Psoas muscle (tissue), 8 donors: ENCODE measurements around the gene PREX1. TPM values are rescaled to one million over a fixed set of nuclear protein-coding genes. Genes with fewer than 3 reads are reported as not detected.
"Not testable (repeated sequence)": the region's sequence is repeated elsewhere in the genome, so short reads cannot be mapped to it uniquely, and the experiment has no call there.

Experiments used
- ATAC-seq, 4 donors: fragments of 200-7000 bp; cut with Tn5 transposase; one replicate each; pipeline ENCODE4 v1.9.1; 2020; ENCODE audit warnings: moderate library complexity in 3 of 4, mild to moderate bottlenecking in 2 of 4
- DNase-seq, 2 donors: peaks; one replicate each; pipeline ENCODE4 v3.0.0-alpha.2; 2020
- H3K27ac ChIP-seq: fragments of 200-600 bp; one replicate; pipeline ENCODE4 v1.8.0; 2022
- H3K27me3 ChIP-seq, 3 donors: fragments of 200-600 bp in 1 of 3; one replicate each; pipeline versions ENCODE4 v1.6.1 to v1.8.0; 2013 to 2022; ENCODE audit warnings: low read length in 2 of 3, mild to moderate bottlenecking in 2 of 3, moderate library complexity in 1 of 3; ENCODE audit not compliant: insufficient read depth in 3 of 3
- H3K36me3 ChIP-seq, 2 donors: fragments of 200-600 bp in 1 of 2; one replicate each; pipeline versions ENCODE4 v1.6.1 to v1.8.0; 2013 to 2022; ENCODE audit warnings: low read depth in 1 of 2, mild to moderate bottlenecking in 1 of 2, moderate library complexity in 1 of 2; ENCODE audit not compliant: insufficient read depth in 1 of 2
- H3K4me1 ChIP-seq: fragments of 200-600 bp; one replicate; pipeline ENCODE4 v1.8.0; 2022
- H3K4me3 ChIP-seq: fragments of 200-600 bp; one replicate; pipeline ENCODE4 v1.8.0; 2022; ENCODE audit warnings: mild to moderate bottlenecking
- H3K9me3 ChIP-seq: fragments of 200-600 bp; one replicate; pipeline ENCODE4 v1.8.0; 2022
- WGBS, 3 donors: extraction: QIAGEN DNeasy Blood & Tissue Kit; methylation state at CpG; one replicate each; pipeline versions ENCODE4 v1.1.6 to v1.1.7; 2013; 5-methylcytosine and 5-hydroxymethylcytosine counted together
- intact Hi-C, 2 donors: fragments of 100-400 bp; cut with DNase I; formaldehyde crosslinking; loops; one replicate each; pipeline versions ENCODE4 v1.11.0 to v1.14.2; 2022
- polyA plus RNA-seq, 3 donors: library from polyadenylated mRNA; stranded (reverse); fragments of 200-250 nt; gene quantifications; one replicate each; pipeline ENCODE4 v1.2.3, GENCODE V29; 2013
- total RNA-seq, 4 donors: library from RNA; stranded (reverse); fragmentation: NEBNext Ultra II Directional in 2 of 4; extraction: Animal tissue kit (Norgen Biotek cat#: 25700) in 2 of 4; gene quantifications; one replicate each; pipeline versions ENCODE4 v1.2.1 to v1.2.4, GENCODE V29; 2021 to 2023
- TF ChIP-seq, protein P1 (sequence below): fragments of 200-600 bp; IDR thresholded peaks from one replicate; pipeline ENCODE4 v1.8.0; 2022; ENCODE audit warnings: antibody characterized with exemption
- donor health status: healthy with polysubstance abuse.
- donor health status: DM: no; HTN: no; CAD: no; lungs with moderate emphysema.
- donor health status: Bipolar disorder and iron deficiency.
- donor health status: healthy.
- donor health status: DM: yes; HTN: yes; CAD: no.
- donor health status: DM: no; HTN: no; CAD: no.
- donor health status: DM: no; HTN: no; CAD: no.
- donor health status: DM: yes; HTN: yes; CAD: no.

PREX1 gene
- total and polyA plus RNA-seq, 7 donors: 2.5 to 8.3 (median 5.3) TPM

DNA sequence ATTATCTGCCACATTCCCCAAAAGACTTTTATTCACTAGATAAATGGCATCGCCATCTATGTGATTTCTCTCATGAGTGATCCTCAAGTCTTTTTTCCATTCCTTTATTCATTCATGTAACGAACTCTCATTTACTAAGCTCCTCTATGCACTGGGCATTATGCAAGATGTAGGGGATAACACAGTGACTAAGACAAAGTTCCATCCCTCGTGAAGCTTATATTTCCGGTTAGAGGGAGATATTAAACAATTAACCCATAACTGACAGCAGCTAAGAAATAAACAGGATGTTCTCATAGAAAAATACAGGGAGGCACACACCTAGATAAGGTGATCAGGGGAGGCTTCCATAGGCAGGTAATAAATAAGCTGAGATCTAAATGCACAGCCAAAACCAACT, 17.2 kb upstream of the PREX1 start:
- no peak for DNase-seq
- no peaks in the 10 kb centered on the region for H3K36me3 ChIP-seq
- no peaks in the 10 kb centered on the region for H3K9me3 ChIP-seq
- WGBS, 3 donors: 64 to 76% (median 67%) methylated on average over 4 of the region's 4 CpGs
- intact Hi-C loops: no loop called here
- ATAC-seq: no peak
- H3K4me1 ChIP-seq: no peaks in the 10 kb centered on the region
- no peaks in the 10 kb centered on the region for H3K27me3 ChIP-seq
- H3K27ac ChIP-seq: no peak overlapping the region
- TF ChIP-seq, protein P1, sequence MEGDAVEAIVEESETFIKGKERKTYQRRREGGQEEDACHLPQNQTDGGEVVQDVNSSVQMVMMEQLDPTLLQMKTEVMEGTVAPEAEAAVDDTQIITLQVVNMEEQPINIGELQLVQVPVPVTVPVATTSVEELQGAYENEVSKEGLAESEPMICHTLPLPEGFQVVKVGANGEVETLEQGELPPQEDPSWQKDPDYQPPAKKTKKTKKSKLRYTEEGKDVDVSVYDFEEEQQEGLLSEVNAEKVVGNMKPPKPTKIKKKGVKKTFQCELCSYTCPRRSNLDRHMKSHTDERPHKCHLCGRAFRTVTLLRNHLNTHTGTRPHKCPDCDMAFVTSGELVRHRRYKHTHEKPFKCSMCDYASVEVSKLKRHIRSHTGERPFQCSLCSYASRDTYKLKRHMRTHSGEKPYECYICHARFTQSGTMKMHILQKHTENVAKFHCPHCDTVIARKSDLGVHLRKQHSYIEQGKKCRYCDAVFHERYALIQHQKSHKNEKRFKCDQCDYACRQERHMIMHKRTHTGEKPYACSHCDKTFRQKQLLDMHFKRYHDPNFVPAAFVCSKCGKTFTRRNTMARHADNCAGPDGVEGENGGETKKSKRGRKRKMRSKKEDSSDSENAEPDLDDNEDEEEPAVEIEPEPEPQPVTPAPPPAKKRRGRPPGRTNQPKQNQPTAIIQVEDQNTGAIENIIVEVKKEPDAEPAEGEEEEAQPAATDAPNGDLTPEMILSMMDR: no peak
- no peak overlapping the region for H3K4me3 ChIP-seq

DNA sequence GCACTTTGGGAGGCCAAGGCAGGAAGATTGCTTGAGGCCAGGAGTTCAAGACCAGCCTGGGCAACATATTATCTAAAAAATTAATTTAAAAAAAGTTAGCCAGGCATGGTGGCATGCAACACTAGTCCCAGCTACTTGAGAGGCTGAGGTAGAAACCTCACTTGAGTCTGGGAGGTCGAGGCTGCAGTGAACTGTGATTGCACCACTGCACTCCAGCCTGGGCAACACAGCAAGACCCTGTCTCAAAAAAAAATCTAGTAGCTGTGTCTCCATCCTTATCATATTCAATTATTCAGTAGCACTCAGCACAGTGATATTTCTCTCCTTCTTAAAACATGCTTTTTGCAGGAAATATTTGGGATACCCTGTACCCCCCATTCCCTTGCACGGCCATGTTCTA, 16.1 kb upstream of the PREX1 start:
- H3K36me3 ChIP-seq, ATAC-seq, intact Hi-C loops, H3K4me1 ChIP-seq, DNase-seq, H3K9me3 ChIP-seq, H3K27ac ChIP-seq, H3K27me3 ChIP-seq, H3K4me3 ChIP-seq: not testable (repeated sequence)
- WGBS, 3 donors: 60 to 94% (median 89%) methylated on average over 2 of the region's 2 CpGs

DNA sequence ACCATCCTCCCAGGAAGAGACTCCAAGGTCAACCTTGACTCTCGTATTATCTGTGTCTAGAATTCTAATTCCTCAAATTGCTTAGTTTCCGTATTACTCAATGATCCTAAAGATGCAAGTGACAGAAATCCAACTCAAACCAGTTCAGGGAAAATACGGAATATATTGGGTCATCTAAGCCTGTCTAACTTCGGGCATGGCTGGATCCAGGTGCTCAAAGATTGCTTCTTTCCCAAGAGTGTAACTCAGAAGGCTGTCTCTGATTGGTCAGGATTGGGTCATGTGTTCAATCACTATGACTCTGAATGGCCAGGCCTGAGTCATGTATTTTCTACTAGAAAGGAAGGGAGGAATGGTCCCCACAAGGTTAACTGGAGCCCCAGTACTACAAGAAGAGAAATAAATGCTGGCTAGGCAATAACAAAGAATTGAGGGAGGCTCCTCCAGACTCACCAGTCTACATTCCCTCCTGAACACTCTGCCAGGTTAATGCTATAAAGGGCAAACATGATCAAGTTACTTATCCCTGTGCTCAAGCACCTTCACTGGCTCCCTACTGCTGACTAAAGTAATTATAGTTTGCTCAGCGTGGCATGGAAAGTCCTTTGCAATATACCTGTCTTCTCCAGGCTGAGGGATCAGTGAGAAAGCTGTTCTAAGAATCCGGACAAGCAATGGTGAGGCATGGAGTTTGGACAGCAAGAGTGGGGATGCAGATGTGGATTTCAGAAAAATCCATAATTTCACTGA, 15.4 kb upstream of the PREX1 start:
- intact Hi-C loops: no loop called here
- H3K9me3 ChIP-seq: no peaks in the 10 kb centered on the region
- no peaks in the 10 kb centered on the region for H3K4me1 ChIP-seq
- no peaks in the 10 kb centered on the region for H3K36me3 ChIP-seq
- ATAC-seq (no peak), DNase-seq (no peak)
- H3K27me3 ChIP-seq: no peaks in the 10 kb centered on the region
- 83 to 89% (median 88%) methylated on average over 6 of the region's 6 CpGs for WGBS, 3 donors
- no peak overlapping the region for H3K4me3 ChIP-seq
- TF ChIP-seq, protein P1: no peak
- H3K27ac ChIP-seq: no peak overlapping the region

DNA sequence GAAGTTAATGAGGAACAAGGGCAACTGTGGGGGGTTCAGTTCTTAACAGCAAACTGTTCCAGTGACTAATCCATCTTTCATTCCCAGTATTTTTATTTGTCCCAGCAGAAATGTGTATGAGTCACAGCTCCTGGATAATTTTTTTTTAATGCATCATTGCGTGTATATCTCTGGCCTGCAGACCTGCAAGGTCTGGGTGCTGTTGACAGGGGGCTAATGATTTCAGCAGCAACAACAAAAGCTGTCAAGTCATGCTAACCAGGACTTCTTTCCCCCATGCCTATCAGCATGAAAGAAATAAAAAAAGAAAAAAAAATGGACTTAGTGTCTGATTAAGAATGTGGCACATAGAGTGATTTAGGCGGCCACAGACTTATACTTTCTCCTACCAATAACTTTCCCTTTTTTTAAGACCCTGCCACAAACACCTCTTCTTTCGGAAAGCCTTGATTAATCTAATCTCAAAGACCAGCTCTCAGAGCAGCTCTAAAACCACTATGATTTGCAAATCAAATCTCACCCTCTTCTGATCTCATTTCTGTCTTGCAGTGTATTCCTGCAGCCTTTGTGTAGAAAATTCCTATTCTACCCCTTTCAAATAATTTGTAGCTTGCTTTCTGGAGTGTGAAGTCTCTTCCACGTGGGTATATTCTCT, 14.2 kb upstream of the PREX1 start:
- 72 to 76% (median 74%) methylated on average over 4 of the region's 4 CpGs for WGBS, 3 donors
- no peak overlapping the region for H3K4me3 ChIP-seq
- no peaks in the 10 kb centered on the region for H3K36me3 ChIP-seq
- intact Hi-C loops: no loop called here
- no peaks in the 10 kb centered on the region for H3K27me3 ChIP-seq
- no peak overlapping the region for H3K27ac ChIP-seq
- H3K9me3 ChIP-seq: no peaks in the 10 kb centered on the region
- TF ChIP-seq, protein P1: no peak
- no peaks in the 10 kb centered on the region for H3K4me1 ChIP-seq
- DNase-seq (no peak), ATAC-seq (peak in 1 of 4 donors; percentile 51)

DNA sequence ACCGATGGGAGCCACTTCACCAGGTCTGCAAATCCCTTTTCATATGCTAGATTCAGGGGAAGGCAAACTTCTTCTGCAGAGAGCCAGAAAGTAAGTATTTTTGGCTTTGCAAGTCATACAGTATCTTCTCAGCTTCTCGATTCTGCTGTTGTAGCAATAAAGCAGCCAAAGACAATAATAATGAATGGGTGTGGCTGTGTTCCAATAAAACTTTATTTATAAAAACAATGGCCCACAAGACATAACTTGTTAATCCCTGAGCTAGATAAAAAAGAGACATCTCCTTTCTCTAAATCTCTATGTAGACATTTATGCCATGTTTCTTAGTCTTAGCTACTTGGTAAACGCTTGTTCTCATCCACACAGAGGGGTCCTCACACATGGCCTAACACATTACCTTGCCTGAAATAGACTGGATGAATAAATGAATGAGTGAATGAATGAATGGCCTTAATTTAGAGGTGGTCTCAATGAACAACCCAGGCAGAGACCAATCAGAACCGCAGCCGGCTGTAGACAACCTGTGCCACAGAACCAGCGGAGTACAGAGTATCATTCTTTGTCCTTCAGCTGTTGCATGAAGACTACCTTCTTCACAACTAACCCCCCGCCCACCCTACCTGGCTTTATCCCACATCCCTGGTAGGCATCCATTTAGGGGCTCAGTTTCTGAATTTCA, 13.5 kb upstream of the PREX1 start:
- H3K27ac ChIP-seq: no peak overlapping the region
- DNase-seq (no peak), ATAC-seq (no peak)
- intact Hi-C loops: no loop called here
- TF ChIP-seq, protein P1: no peak
- no peak overlapping the region for H3K4me3 ChIP-seq
- H3K4me1 ChIP-seq: no peaks in the 10 kb centered on the region
- H3K36me3 ChIP-seq: no peaks in the 10 kb centered on the region
- no peaks in the 10 kb centered on the region for H3K27me3 ChIP-seq
- no peaks in the 10 kb centered on the region for H3K9me3 ChIP-seq
- 82 to 90% (median 84%) methylated on average over 7 of the region's 7 CpGs for WGBS, 3 donors
